GM18858 (cell line): ENCODE results near the gene CNOT10.
"Not testable (repeated sequence)": the region's sequence is repeated elsewhere in the genome, so short reads cannot be mapped to it uniquely, and the experiment has no call there.

Experiments
- ATAC-seq: cut with Tn5 transposase; IDR thresholded peaks from one replicate; pipeline ENCODE4 v1.9.1; 2021; ENCODE audit not compliant: unreplicated experiment

Gene CNOT10

DNA sequence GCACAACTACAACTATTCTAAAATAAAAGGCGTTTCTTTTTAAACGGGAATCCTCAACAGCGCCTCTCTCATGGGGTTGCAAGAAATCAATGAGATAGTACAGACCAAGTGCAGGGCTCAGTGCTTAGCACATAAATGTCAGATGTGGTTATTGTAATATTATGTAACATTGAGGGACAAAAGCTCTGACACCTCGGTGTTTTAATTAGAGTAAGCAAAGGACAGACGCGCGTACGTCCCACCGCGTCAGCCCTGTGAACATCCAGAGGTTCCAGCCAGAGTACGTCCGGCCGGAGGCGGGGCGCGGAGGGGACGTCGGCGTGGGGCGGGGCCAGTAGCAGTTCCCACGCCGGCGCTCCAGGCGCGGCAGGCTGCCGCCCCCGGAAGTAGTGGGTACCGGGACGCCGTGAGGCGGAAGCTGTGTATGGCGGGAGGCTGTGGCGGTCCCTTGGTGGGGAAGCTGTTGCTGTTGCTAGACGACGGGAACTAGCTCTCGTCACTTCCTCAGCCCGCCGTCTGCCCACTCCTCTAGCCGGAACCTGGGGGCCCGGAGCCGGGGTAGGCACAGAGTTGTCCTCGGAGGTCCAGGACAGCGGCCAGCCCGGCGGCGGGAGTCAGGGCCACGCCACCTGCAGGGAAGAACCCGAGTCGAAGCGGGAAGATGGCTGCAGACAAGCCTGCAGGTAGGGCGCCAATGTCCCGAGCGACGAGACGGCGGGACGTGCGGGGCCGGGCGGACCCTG is at the start of gene CNOT10:
CNOT10 (plus strand) TSS at position 389 of the 743 bp plus-strand sequence; CDS start at position 662, 273 bp downstream.
- peak; percentile 97 for ATAC-seq

GRCh38 chr3:32640939-32641338 is 44.0 kb upstream of the CNOT10 start:
- ATAC-seq = no peak

DNA sequence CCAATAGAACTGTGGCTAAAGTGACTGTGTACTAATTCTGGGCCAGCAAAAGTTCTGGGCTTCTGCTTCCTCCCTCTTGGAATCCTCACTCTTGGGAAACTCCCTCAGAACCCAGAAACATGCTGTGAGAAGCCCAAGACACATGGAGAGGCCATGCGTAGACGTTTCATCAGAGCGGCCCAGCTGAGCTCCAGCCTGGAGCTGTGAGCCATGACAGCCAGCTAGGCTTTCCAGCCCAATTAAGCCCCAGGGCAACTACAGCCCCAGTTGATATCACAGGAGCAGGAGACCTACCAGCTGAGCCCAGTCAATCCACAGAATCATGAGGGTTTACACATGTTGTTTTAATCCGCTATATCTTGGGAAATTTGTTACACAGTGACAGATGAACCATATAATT is 43.6 kb upstream of the CNOT10 start:
- no peak for ATAC-seq

DNA sequence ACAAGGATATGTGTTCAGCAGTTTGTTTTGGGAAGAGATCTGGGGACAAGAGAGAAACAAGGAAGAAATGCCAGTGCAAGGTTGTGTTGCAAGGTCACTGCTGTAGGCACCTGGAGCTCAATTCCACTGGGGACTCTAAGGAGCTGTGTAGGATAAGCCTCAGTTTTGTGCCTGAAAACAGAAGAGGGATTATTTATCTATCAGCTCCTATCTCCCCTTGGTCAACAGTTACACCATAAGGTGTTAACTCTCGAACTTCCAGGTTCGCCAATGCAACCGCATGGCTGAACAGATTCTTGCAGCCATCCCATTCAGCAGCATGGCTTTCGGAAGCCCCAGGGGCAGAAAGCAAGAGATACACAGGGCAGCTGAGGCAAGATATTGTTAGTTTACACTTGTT is 41.6 kb upstream of the CNOT10 start:
- no peak for ATAC-seq

DNA sequence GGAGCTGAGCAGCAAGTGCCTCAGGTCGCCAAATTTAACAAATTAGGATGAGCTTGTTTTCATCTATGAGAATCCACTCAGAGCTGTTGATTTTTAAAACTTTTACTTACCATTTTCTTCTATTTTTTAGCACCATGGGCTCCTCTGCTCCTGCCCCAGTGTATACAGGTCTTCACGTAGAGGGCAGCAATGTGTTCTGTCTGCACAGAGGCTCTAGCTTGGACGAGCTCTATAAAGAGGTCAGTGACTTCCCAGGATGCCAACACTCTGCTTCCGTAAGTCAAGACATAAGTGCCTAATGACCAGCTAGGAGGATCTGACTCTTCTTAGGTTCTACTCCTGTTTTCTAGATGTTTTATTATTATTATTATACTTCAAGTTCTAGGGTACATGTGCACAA is 41.2 kb upstream of the CNOT10 start:
- ATAC-seq = no peak

- no peak for ATAC-seq
Observed at GRCh38 chr3:32644380-32644779, 40.6 kb upstream of the CNOT10 start.

DNA sequence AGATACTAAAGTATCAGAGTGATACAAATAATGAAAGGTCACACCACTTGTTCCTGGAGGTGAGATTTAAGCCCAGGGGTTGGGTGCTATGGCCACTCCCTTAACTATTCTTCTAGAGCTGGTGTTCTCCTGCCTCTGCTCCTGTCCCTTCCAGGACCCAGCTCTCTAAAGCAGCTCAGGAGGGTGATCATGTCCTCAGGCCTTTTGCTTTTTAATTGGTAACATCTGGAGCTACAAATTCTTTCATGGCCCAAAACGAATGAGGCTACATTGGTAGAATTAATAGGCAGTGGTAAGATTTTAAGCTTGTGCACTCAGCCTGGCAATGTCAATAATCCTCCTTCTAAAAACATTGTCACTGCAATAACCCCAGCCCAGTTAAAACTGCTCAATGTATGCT is 38.2 kb upstream of the CNOT10 start:
- ATAC-seq = no peak

DNA sequence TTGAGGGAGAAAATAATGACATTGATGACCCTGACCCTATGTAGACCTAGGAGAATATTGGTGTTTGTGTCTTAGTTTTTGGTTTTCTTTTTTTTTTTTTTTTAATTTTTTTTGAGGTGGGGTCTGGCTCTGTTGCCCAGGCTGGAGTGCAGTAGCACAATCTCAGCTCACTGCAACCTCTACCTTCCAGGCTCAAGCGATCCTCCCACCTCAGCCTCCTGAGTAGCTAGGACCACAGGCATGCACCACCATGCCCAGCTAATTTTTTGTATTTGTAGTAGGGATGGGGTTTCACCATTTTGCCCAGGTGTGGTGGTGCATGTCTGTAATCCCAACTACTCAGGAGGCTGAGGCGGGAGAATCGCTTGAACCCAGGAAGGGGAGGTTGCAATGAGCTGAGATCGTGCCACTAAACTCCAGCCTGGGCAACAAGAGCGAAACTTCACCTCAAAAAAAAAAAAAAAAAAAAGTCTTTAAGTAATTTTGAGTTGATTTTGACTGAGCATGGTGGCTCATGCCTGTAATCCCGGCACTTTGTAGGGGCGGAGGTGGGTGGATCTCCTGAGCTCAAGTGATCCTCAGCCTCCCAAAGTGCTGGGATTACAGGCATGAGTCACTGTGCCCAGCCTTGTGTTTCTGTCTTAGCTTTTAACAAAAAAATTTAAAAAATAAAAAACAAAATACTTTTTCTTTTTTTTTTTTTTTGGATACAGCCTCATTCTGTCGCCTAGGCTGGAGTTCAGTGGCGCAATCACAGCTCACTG is 32.5 kb upstream of the CNOT10 start:
- not testable (repeated sequence) for ATAC-seq

DNA sequence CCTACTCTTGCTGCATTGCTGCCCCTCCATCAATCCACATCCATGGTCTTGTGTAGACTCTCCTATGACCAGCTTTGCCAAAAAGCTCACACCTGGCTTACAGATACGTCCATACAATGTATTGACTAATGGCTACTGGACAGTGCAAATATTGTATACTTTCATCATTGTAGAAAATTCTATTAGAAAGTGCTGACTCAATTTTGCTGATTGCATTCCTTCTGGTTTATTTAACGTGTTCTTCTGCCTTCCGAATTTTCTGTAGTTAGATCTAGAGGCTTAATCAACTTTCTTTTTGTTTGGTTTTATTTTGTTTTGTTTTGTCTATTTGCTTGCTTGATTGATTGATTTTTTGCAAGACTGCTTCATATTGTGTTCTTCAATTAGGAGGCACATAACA is 29.8 kb upstream of the CNOT10 start:
- no peak for ATAC-seq

DNA sequence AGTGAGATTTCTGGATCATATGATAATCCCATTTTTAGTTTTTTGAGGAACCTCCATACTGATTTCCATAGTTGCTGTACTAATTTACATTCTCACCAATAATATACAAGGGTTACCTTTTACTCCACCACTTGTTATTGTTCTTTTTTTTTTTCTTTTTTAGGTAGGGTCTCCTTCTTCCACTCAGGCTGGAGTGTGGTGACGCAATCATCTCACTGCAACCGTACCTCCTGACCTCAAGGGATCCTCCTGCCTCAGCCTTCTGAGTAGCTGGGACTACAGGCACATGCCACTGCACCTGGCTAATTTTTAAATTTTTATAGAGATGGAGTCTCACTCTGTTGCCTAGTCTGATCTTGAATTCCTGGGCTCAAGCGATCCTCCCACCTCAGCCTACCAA is 24.4 kb upstream of the CNOT10 start:
- no peak for ATAC-seq

DNA sequence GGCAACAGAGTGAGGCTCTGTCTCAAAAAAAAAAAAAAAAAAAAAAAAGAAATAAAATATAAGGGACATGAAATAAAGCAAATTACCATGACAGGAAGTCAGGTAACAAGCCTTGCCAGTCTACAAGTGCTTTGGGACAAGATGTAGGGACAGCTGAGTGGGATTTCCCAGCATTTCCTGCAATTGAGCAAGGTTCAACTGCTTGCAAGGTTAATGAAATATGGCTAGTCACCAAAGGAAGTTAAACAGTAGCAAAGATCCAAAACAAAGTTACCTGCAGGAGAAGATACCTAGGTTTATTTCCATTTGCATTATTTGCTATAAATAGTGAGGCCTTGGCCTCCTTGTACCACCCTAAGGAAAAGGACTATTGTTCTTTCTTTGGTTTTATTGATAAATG is 22.3 kb upstream of the CNOT10 start:
- ATAC-seq = no peak

DNA sequence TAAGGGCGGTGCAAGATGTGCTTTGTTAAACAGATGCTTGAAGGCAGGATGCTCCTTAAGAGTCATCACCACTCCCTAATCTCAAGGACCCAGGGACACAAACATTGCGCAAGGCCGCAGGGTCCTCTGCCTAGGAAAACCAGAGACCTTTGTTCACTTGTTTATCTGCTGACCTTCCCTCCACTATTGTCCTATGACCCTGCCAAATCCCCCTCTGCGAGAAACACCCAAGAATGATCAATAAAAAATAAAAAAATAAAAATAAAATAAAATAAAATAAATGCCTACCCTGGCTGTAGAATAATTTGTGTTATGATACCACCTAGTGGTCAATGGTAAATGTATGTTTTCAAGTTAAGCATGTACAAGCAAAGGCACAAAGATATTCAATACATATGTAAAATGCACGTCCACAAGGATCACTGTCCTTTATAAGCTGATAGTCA is 20.3 kb upstream of the CNOT10 start:
- peak; percentile 46 for ATAC-seq

GRCh38 chr3:32667072-32667582 is 17.9 kb upstream of the CNOT10 start:
- no peak for ATAC-seq

- ATAC-seq = not testable (repeated sequence)
Observed at GRCh38 chr3:32669226-32669625, 15.8 kb upstream of the CNOT10 start.

- not testable (repeated sequence) for ATAC-seq
Observed at GRCh38 chr3:32673730-32674129, 11.3 kb upstream of the CNOT10 start.

DNA sequence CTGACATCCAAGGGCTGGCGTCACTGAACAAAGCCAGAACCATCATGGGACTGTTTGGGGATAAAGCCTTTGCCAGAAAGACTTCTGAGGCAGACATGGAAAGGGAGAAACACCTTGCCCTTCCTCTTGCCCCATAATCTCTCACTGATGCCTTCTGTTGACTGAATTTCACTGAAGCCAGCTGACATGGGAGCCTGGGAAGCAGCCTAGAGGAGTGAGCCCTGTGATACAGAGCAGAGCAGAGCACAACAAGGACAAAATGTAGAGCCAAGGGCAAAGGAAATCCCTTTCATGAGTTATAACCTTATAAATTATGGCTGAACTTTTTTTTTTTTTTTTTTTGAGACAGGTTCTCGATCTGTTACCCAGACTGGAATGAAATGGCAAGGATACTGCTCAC is 9.8 kb upstream of the CNOT10 start:
- no peak for ATAC-seq

DNA sequence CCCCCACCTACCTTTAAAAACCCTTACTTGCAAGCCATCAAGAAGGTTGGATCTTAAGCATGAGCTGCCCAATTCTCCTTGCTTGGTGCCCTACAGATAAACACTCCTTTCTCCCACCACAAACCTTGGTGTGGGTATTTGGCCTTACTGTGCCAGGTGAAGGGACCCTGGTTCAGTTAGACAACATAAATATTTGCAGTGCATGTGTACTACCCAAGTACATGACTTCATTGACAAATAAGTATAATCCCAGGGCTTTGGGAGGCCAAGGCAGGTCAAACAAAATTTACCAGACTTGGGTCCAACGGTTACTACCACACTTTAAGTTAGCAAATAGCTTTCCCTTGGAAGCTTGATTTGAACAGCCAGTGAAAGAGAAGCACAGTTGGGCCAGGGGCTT is 9.3 kb upstream of the CNOT10 start:
- no peak for ATAC-seq

DNA sequence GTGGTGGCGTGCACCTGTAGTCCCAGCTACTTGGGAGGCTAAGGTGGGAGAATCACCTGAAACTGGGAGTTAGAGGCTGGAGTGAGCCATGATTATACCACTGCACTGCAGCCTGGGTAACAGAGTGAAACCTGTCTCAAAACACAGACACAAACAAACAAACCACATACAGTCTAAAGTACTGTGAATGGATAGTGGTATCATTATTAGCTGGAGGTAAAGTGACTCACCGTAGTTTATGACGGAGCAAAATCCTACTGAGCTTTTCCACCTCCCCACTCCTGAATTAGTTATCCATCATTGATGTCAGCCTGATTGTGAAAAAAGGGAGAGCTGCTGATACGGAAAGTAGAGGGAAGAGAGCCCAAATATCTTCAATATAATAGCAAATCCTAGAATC is 3.2 kb upstream of the CNOT10 start:
- no peak for ATAC-seq

DNA sequence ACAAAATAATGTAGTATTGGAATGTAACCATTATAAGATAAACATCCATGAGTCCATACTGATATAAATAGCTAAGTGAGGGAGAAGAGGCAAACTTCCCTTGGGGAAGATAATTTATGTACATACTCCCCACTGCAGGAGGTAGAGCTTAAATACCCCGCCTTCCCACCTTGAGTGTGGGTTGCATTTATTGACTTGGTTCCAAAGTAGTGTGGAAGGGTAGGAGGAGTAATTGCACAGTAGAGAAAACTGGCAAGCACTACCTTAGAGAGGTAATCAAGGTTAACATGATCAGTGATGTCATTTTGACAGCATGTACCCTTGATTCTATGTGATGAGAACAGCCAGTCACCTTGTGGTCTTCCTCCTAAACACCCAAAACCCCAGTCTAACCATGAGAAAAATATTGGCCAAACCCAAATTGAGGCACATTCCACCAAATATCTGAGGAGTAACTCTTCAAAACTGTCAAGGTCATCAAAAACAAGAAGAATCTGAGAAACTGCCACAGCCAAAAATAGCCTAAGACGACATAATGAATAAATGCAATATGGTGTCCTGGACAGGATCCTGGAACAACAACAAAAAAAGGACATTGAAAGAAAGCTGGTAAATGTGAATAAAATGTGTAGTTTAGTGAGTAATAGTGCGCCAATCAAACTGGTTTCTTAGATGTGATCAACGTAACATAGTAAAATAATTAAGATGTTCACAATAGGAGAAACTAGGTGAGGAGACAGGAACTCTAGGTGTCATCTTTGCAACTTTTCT is 774 bp upstream of the CNOT10 start:
- ATAC-seq = no peak

- no peak for ATAC-seq
Observed at GRCh38 chr3:32685543-32686185, 676 bp downstream of the CNOT10 start.

- no peak for ATAC-seq
Observed at GRCh38 chr3:32686713-32687112, 1.7 kb downstream of the CNOT10 start.
